ENCODE data around the gene CKS1B. TPM values are rescaled to one million over a fixed set of nuclear protein-coding genes. Genes with fewer than 3 reads are reported as not detected.

The CKS1B gene
- total RNA-seq, 5 donors from 2014 or later (not counting 1 experiment from before 2014, with no cell fraction given): 7.9 to 11.8 (median 10.3) TPM

DNA sequence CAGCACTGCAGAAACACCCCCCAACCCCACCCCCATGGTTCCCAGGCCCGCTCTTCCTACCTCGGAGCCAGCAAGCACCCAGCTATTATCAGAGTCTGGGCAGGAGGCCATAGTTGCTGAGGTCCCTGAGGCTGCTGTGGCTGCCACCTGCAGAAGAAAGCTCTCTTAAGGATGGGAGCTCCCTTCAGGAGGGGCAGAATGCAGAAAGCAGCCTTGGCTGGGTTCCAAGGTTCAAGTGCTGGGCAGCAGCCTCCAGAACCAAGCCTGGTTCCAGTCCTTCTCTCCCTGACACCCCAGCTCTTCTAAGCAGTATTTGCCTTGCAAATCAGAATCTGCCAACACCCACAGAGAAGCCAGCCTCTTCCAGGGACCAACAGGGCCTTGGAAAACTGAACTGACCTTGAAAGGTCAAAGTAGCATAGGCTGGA lies 20.9 kb upstream of the CKS1B start:
- Mint-ChIP-seq H3K9me3 (no peaks in the 10 kb centered on the region), H3K36me3 (peaks cover 29% of the 10 kb centered on the region), H3K27ac (peak overlapping the region; percentile 100), H3K27me3 (no peaks in the 10 kb centered on the region), H3K4me3 (peak overlapping the region; percentile 95 to 100 (median 97)), H3K4me1 (peaks cover 72 to 82% (median 73%) of the 10 kb centered on the region in 3 donors)
- DNase-seq: no peak
- WGBS (ENCODE audit: insufficient coverage): no CpG with 5 or more reads among the region's 2 CpGs
- H3K27ac ChIP-seq (ENCODE audit: low read length): peak overlapping the region; percentile 99
- peaks cover 38 to 78% of the 10 kb centered on the region in 2 experiments for H3K4me1 ChIP-seq (ENCODE audit: control insufficient read depth in 1 of 2, extremely low read depth in 1 of 2, insufficient read depth in 2 of 2, low read length in 2 of 2)
- H3K36me3 ChIP-seq (ENCODE audit: control insufficient read depth in 2 of 2, extremely low read depth in 1 of 2, insufficient read depth in 1 of 2, low read length in 1 of 2): peaks cover 11 to 49% of the 10 kb centered on the region in 2 donors
- ChIA-PET CTCF (no interaction called here), POLR2A (interaction anchor here (0.6 to 2.0 kb wide), 7 partner anchors 8 to 66 kb away, joined by 3 to 9 read pairs (median 5); partner anchors contain the start of gene PMVK (in 1 of the 2))
- no peaks in the 10 kb centered on the region for H3K27me3 ChIP-seq (replicated peaks in 1 of 2; ENCODE audit: control insufficient read depth in 2 of 2, extremely low read depth in 1 of 2, insufficient read depth in 2 of 2, low read length in 1 of 2)
- no peaks in the 10 kb centered on the region for H3K9me3 ChIP-seq
- peak overlapping the region; percentile 79 to 94 for H3K4me3 ChIP-seq (ENCODE audit: control insufficient read depth in 1 of 2, extremely low read depth in 1 of 2, low read length in 1 of 2)
- ATAC-seq (replicated peaks in 1 of 4): no peak

DNA sequence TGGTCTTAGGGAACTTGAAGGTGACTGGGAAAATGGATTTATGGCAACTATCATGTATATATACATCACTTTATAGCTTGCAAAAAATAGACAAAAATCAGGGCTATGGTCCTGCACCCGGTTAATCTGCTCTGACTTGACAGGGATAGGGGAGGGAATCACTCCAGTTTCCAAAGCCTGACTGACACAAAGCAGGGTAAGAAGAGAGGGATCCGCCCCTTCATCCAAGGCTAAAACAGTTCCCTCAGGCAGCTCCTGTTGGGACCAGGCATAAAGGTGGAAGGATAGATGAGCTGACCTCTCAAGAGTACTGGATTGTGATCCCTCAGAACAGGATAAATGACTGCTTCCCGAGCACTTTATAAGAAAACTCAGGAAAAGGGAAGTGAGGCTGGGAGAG lies 19.9 kb upstream of the CKS1B start:
- Mint-ChIP-seq H3K9me3 (no peaks in the 10 kb centered on the region), H3K27ac (peak overlapping the region; percentile 100), H3K4me1 (peaks cover 68 to 77% (median 71%) of the 10 kb centered on the region in 3 donors), H3K36me3 (peaks cover 22% of the 10 kb centered on the region), H3K4me3 (peak overlapping the region; percentile 95 to 100 (median 97)), H3K27me3 (no peaks in the 10 kb centered on the region)
- Histone ChIP-seq H3K4me3 (ENCODE audit: control insufficient read depth in 1 of 2, extremely low read depth in 1 of 2, low read length in 1 of 2) (peak overlapping the region; percentile 79 to 94), H3K27me3 (replicated peaks in 1 of 2; ENCODE audit: control insufficient read depth in 2 of 2, extremely low read depth in 1 of 2, insufficient read depth in 2 of 2, low read length in 1 of 2) (no peaks in the 10 kb centered on the region), H3K36me3 (ENCODE audit: control insufficient read depth in 2 of 2, extremely low read depth in 1 of 2, insufficient read depth in 1 of 2, low read length in 1 of 2) (peaks cover 14 to 53% of the 10 kb centered on the region in 2 donors), H3K27ac (ENCODE audit: low read length) (peak overlapping the region; percentile 99), H3K9me3 (no peaks in the 10 kb centered on the region), H3K4me1 (ENCODE audit: control insufficient read depth in 1 of 2, extremely low read depth in 1 of 2, insufficient read depth in 2 of 2, low read length in 2 of 2) (peaks cover 38 to 79% of the 10 kb centered on the region in 2 experiments)
- ChIA-PET POLR2A (interaction anchor here (0.5 to 2.3 kb wide), 11 partner anchors 9 to 61 kb away, joined by 4 to 23 read pairs (median 6); partner anchors contain the start of genes CKS1B (in 1 of the 2), FLAD1 (in 1 of the 2) and PMVK (in 1 of the 2)), CTCF (interaction anchor here in 1 of 2 donors (0.7 to 2.2 kb wide), 6 partner anchors 10 to 62 kb away, joined by 3 to 14 read pairs (median 8); partner anchors contain the start of genes FLAD1 and PMVK)
- DNase-seq (no peak), ATAC-seq (replicated peaks in 1 of 4) (no peak)
- WGBS (ENCODE audit: insufficient coverage): no CpG with 5 or more reads among the region's 3 CpGs

DNA sequence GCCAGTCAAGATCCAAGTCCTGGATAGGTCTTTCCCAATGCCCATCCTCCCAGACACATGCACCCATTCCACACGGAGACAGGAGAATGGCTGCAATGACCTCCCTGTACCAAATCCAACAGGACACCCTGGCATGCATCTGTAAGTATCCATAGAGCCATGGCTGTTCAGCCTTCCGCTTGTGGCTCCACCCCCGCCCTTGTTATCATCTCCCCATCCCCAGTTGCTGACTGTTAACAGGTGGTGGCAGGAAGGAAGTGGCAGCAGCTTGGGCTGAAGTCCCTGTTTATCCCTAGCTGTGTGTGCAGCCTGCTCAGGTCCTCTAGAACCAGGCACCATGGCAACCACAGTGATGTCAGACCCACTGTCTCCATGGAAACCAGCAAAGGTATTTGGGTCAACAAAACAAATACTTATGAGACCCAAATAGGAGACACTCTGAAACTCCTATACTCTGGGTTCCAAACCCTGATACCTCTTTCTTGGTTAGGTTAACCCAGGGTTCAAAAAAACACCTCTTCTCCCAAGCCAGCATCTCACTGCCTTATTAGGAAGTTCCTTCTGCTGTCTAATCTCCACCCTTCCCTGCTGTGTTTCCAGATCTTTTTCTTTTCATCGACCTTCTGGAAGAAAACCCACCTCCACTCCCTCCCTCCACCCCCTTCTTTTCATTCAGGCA lies 19.3 kb upstream of the CKS1B start:
- peak; percentile 85 to 89 (median 86) for ATAC-seq (replicated peaks in 1 of 4)
- ChIA-PET CTCF (interaction anchor here (0.5 to 2.2 kb wide), 18 partner anchors 9 to 620 kb away, joined by 3 to 14 read pairs (median 4); partner anchors contain the start of genes FLAD1 (in 1 of the 2), KRTCAP2 (in 1 of the 2) and PMVK (in 1 of the 2)), POLR2A (interaction anchor here (0.5 to 2.3 kb wide), 18 partner anchors 9 to 60 kb away, joined by 3 to 23 read pairs (median 5); partner anchors contain the start of genes PMVK (in 2 of the 2), CKS1B (in 1 of the 2), FLAD1 (in 1 of the 2) and ZBTB7B (in 1 of the 2))
- Mint-ChIP-seq H3K36me3 (peaks cover 22% of the 10 kb centered on the region), H3K27ac (peak overlapping the region; percentile 100), H3K9me3 (no peaks in the 10 kb centered on the region), H3K27me3 (no peaks in the 10 kb centered on the region), H3K4me1 (peaks cover 71 to 80% (median 76%) of the 10 kb centered on the region in 3 donors), H3K4me3 (peak overlapping the region; percentile 95 to 100 (median 97))
- peak; percentile 70 to 99 (median 94) for DNase-seq
- Histone ChIP-seq H3K4me3 (ENCODE audit: control insufficient read depth in 1 of 2, extremely low read depth in 1 of 2, low read length in 1 of 2) (peak overlapping the region; percentile 79 to 94), H3K27me3 (replicated peaks in 1 of 2; ENCODE audit: control insufficient read depth in 2 of 2, extremely low read depth in 1 of 2, insufficient read depth in 2 of 2, low read length in 1 of 2) (no peaks in the 10 kb centered on the region), H3K9me3 (no peaks in the 10 kb centered on the region), H3K36me3 (ENCODE audit: control insufficient read depth in 2 of 2, extremely low read depth in 1 of 2, insufficient read depth in 1 of 2, low read length in 1 of 2) (peaks cover 14 to 52% of the 10 kb centered on the region in 2 donors), H3K27ac (ENCODE audit: low read length) (peak overlapping the region; percentile 99), H3K4me1 (ENCODE audit: control insufficient read depth in 1 of 2, extremely low read depth in 1 of 2, insufficient read depth in 2 of 2, low read length in 2 of 2) (peaks cover 38 to 83% of the 10 kb centered on the region in 2 experiments)
- 5% methylated on average over 2 of the region's 4 CpGs for WGBS (ENCODE audit: insufficient coverage)

DNA sequence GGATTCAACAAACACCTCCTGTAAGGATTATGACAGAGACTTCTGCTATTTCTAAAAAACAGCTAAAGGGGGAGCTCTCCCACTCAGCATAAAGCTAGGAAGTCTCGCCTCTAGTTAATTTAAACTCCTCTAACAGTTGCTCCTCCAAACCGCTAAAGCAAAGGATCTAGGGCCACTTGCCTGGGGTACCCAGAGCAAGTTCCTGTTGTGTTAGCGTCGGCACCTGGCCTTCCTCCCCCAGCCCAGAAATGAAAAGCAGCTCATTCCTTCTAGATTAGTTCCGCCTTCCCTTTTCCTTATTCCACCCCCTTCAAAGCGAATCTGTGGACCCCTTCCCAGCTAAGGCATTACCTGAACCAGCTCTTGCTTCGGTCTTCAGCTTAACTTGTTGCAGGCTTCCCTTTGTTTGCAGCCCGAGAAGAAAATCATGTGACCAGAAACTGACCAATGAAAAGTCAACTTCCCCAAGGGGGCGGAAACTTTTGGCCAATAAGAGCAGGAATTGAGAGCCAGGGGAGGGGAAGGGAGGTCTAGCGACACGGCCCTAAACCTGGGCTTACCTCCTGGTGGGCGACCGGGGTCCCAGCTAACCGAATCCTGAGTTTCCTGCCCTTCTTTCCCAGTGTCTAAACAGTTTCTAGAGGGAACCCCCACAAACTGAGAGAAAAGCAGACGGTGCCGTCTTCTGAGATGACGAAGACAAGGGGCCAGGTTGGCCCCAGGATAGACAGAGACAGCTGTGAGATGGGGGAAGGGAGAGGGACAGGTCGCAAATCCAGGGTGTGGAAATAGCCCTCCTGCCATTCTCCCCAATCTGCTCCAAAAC lies 18.6 kb upstream of the CKS1B start, which contains the start of gene PBXIP1:
TSS of gene PBXIP1 (minus strand) at position 382 of the 826 bp plus-strand sequence. CDS start 2,378 bp downstream, outside the sequence.
- H3K36me3 Mint-ChIP-seq: peaks cover 17% of the 10 kb centered on the region
- H3K4me1 Mint-ChIP-seq: peaks cover 72 to 79% (median 77%) of the 10 kb centered on the region in 3 donors
- H3K9me3 Mint-ChIP-seq: no peaks in the 10 kb centered on the region
- DNase-seq (peak; percentile 57 to 95 (median 83)), ATAC-seq (replicated peaks in 1 of 4) (peak; percentile 48 to 63 (median 56))
- no peaks in the 10 kb centered on the region for H3K27me3 Mint-ChIP-seq
- Histone ChIP-seq H3K27me3 (replicated peaks in 1 of 2; ENCODE audit: control insufficient read depth in 2 of 2, extremely low read depth in 1 of 2, insufficient read depth in 2 of 2, low read length in 1 of 2) (no peaks in the 10 kb centered on the region), H3K4me3 (ENCODE audit: control insufficient read depth in 1 of 2, extremely low read depth in 1 of 2, low read length in 1 of 2) (peak within 1 kb of the TSS; percentile 79 to 94), H3K36me3 (ENCODE audit: control insufficient read depth in 2 of 2, extremely low read depth in 1 of 2, insufficient read depth in 1 of 2, low read length in 1 of 2) (peaks cover 13 to 44% of the 10 kb centered on the region in 2 donors), H3K27ac (ENCODE audit: low read length) (peak within 1 kb of the TSS; percentile 99), H3K9me3 (no peaks in the 10 kb centered on the region), H3K4me1 (ENCODE audit: control insufficient read depth in 1 of 2, extremely low read depth in 1 of 2, insufficient read depth in 2 of 2, low read length in 2 of 2) (peaks cover 44 to 83% of the 10 kb centered on the region in 2 experiments)
- H3K4me3 Mint-ChIP-seq: peak within 1 kb of the TSS; percentile 95 to 100 (median 97)
- 0% methylated on average over 5 of the region's 18 CpGs for WGBS (ENCODE audit: insufficient coverage)
- ChIA-PET POLR2A (interaction anchor here (0.6 to 2.3 kb wide), 17 partner anchors 11 to 61 kb away, joined by 3 to 23 read pairs (median 4); partner anchors contain the start of genes PMVK (in 2 of the 2), CKS1B (in 1 of the 2), FLAD1 (in 1 of the 2) and ZBTB7B (in 1 of the 2)), CTCF (interaction anchor here (0.5 to 2.2 kb wide), 19 partner anchors 8 to 621 kb away, joined by 3 to 14 read pairs (median 3); partner anchors contain the start of genes FLAD1 (in 1 of the 2), KRTCAP2 (in 1 of the 2) and PMVK (in 1 of the 2))
- H3K27ac Mint-ChIP-seq: peak within 1 kb of the TSS; percentile 100

DNA sequence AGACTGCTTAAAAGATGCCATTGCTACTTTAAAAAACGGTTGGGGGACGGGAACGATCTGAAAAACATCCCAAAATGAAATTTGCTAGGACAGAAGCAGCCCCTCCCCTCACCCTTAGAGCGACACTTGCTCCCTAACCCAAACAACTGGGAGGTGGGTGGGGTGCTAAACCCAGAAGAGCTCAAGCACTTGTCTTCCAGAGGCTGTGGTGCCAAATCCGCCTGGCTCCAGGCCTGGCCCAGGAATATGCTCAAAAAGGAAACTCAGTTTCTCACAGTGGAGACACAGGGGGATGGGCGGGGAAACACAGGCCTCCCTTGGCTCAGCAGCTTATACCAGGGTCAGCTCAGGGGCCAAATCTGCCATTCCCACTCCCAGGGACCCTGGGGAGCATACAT lies 17.9 kb upstream of the CKS1B start:
- H3K36me3 Mint-ChIP-seq: peaks cover 17% of the 10 kb centered on the region
- Histone ChIP-seq H3K27me3 (replicated peaks in 1 of 2; ENCODE audit: control insufficient read depth in 2 of 2, extremely low read depth in 1 of 2, insufficient read depth in 2 of 2, low read length in 1 of 2) (no peaks in the 10 kb centered on the region), H3K9me3 (no peaks in the 10 kb centered on the region), H3K36me3 (ENCODE audit: control insufficient read depth in 2 of 2, extremely low read depth in 1 of 2, insufficient read depth in 1 of 2, low read length in 1 of 2) (peaks cover 9 to 38% of the 10 kb centered on the region in 2 donors), H3K4me1 (ENCODE audit: control insufficient read depth in 1 of 2, extremely low read depth in 1 of 2, insufficient read depth in 2 of 2, low read length in 2 of 2) (peaks cover 39 to 77% of the 10 kb centered on the region in 2 experiments), H3K27ac (ENCODE audit: low read length) (peak overlapping the region; percentile 99), H3K4me3 (ENCODE audit: control insufficient read depth in 1 of 2, extremely low read depth in 1 of 2, low read length in 1 of 2) (peak overlapping the region; percentile 79 to 94)
- H3K9me3 Mint-ChIP-seq: no peaks in the 10 kb centered on the region
- CTCF ChIA-PET: interaction anchor here in 1 of 2 donors (1.0 to 2.2 kb wide), 7 partner anchors 8 to 622 kb away, joined by 3 to 14 read pairs (median 5); partner anchors contain the start of genes FLAD1 and PMVK
- peaks cover 70 to 76% (median 73%) of the 10 kb centered on the region in 3 donors for H3K4me1 Mint-ChIP-seq
- WGBS (ENCODE audit: insufficient coverage): 77% methylated on average over 2 of the region's 6 CpGs
- ATAC-seq (replicated peaks in 1 of 4) (no peak), DNase-seq (no peak)
- peak overlapping the region; percentile 95 to 100 (median 97) for H3K4me3 Mint-ChIP-seq
- H3K27me3 Mint-ChIP-seq: no peaks in the 10 kb centered on the region
- peak overlapping the region; percentile 100 for H3K27ac Mint-ChIP-seq
- POLR2A ChIA-PET: interaction anchor here (0.5 to 2.3 kb wide), 11 partner anchors 12 to 1012 kb away, joined by 3 to 23 read pairs (median 3); partner anchors contain the start of genes PMVK (in 2 of the 2), CKS1B (in 1 of the 2) and ZBTB7B (in 1 of the 2)
